Caco-2 (cell line): ENCODE results near the gene POLR1C. TPM values are rescaled to one million over a fixed set of nuclear protein-coding genes. Genes with fewer than 3 reads are reported as not detected.

Experiments
- BruUV-seq: library from RNA; stranded (reverse); fragments of 400-500 nt; replicated peaks from 2 replicates; lab custom pipeline; 2021; lab: Mats Ljungman, UMichigan
- CTCF ChIA-PET: fragments of 300-600 bp; sonication (Branson Sonifier 250); formaldehyde crosslinking; loops from one replicate; lab custom pipeline; 2022; ENCODE audit warnings: antibody characterized with exemption; lab: Charles Lee
- POLR2A ChIA-PET: fragments of 300-600 bp; sonication (Branson Sonifier 250); formaldehyde crosslinking; loops from one replicate; lab custom pipeline; 2022; ENCODE audit warnings: antibody characterized with exemption; lab: Charles Lee
- DNase-seq, 2 experiments: peaks; one replicate each; pipeline versions ENCODE4 v3.0.0 to v3.0.0-alpha.2; 2020 to 2022
- H3K27me3 ChIP-seq: replicated peaks from 2 replicates; pipeline ENCODE4 v1.6.0; 2011; ENCODE audit warnings: low read length; ENCODE audit not compliant: control insufficient read depth, insufficient read depth
- H3K36me3 ChIP-seq: 2 replicates; pipeline ENCODE4 v1.5.1; 2011; ENCODE audit warnings: low read length; ENCODE audit not compliant: control insufficient read depth, insufficient read depth
- H3K4me1 ChIP-seq: fragments of 250-450 bp; sonication (Bioruptor Pico); 2 replicates; pipeline ENCODE4 v1.5.1; 2020; ENCODE audit warnings: mild to moderate bottlenecking
- H3K4me3 ChIP-seq: 2 replicates; pipeline ENCODE4 v1.5.1; 2011; ENCODE audit warnings: low read depth, mild to moderate bottlenecking, control low read depth, low read length
- H3K9me3 ChIP-seq: fragments of 250-450 bp; sonication (Bioruptor Pico); 2 replicates; pipeline ENCODE4 v1.5.1; 2020; ENCODE audit warnings: mild to moderate bottlenecking, moderate library complexity
- H3K27ac Mint-ChIP-seq: one replicate; pipeline ENCODE4 v1.8.0; 2022; ENCODE audit warnings: mixed read lengths; ENCODE audit not compliant: unreplicated experiment
- H3K27me3 Mint-ChIP-seq: one replicate; pipeline ENCODE4 v1.8.0; 2022; ENCODE audit warnings: mixed read lengths; ENCODE audit not compliant: insufficient read depth, unreplicated experiment
- H3K36me3 Mint-ChIP-seq: one replicate; pipeline ENCODE4 v1.8.0; 2022; ENCODE audit warnings: mild to moderate bottlenecking, mixed read lengths; ENCODE audit not compliant: insufficient read depth, unreplicated experiment
- H3K4me1 Mint-ChIP-seq: one replicate; pipeline ENCODE4 v1.8.0; 2022; ENCODE audit warnings: low read depth, mixed read lengths; ENCODE audit not compliant: unreplicated experiment
- H3K4me3 Mint-ChIP-seq: one replicate; pipeline ENCODE4 v1.8.0; 2022; ENCODE audit warnings: mild to moderate bottlenecking, moderate library complexity, mixed read lengths; ENCODE audit not compliant: unreplicated experiment
- H3K9me3 Mint-ChIP-seq: one replicate; pipeline ENCODE4 v1.8.0; 2022; ENCODE audit warnings: mixed read lengths; ENCODE audit not compliant: unreplicated experiment
- CTCF ChIP-seq, 2 experiments: fragments of 200-600 bp in 1 of 2; IDR thresholded peaks; 1 replicate in 1 of 2; 2 replicates in 1 of 2; pipeline versions ENCODE4 v1.5.1 to v1.8.0; 2011 to 2022; ENCODE audit warnings: antibody characterized with exemption in 1 of 2, control low read depth in 1 of 2, inconsistent platforms in 1 of 2, low read depth in 1 of 2, low read length in 1 of 2, mild to moderate bottlenecking in 1 of 2, moderate library complexity in 1 of 2; ENCODE audit not compliant: insufficient read depth in 1 of 2, severe bottlenecking in 1 of 2, unreplicated experiment in 1 of 2
- intact Hi-C: fragments of 100-400 bp; cut with micrococcal nuclease; formaldehyde crosslinking; loops from one replicate; pipeline ENCODE4 v1.10.0; 2022; ENCODE audit not compliant: unreplicated experiment
- total RNA-seq: library from RNA; stranded (reverse); gene quantifications from 2 replicates; pipeline ENCODE4 v1.2.3, GENCODE V29; 2022

The POLR1C gene
- total RNA-seq, 1 experiment from 2014 or later = 43.7 TPM

- Histone ChIP-seq H3K4me3 (peak overlapping the region; percentile 51), H3K4me1 (0 out of 2 replicates have a peak, but pooled peaks cover 7% of the 10 kb centered on the region), H3K36me3 (peaks cover 3% of the 10 kb centered on the region), H3K9me3 (no peaks in the 10 kb centered on the region), H3K27me3 (no peaks in the 10 kb centered on the region)
- Mint-ChIP-seq H3K36me3 (peaks cover 32% of the 10 kb centered on the region), H3K4me3 (no peak overlapping the region), H3K27ac (no peak overlapping the region), H3K9me3 (no peaks in the 10 kb centered on the region), H3K27me3 (no peaks in the 10 kb centered on the region), H3K4me1 (peaks cover 6% of the 10 kb centered on the region)
- no peak for DNase-seq
- BruUV-seq = no TSS peak
- CTCF ChIA-PET = interaction anchor here (1.2 kb wide), 1 partner anchor 10 kb away, joined by 8 read pairs; no protein-coding TSS in a partner anchor
- POLR2A ChIA-PET = interaction anchor here (0.6 to 1.3 kb wide), 5 partner anchors 9 to 234 kb away, joined by 3 to 6 read pairs (median 3); no protein-coding TSS in a partner anchor
- TF ChIP-seq CTCF (IDR thresholded peaks at IDR 0.05; ENCODE audit: insufficient read depth in 1 of 2, low read depth in 1 of 2, low read length in 1 of 2, severe bottlenecking in 1 of 2, unreplicated experiment in 1 of 2) = no peak
- intact Hi-C loops = no loop called here
Measured at GRCh38 chr6:43516367-43516696, 557 bp upstream of the POLR1C start.

GRCh38 chr6:43517505-43518357 is 842 bp downstream of the POLR1C start:
- Mint-ChIP-seq H3K27ac (no peak overlapping the region), H3K36me3 (peaks cover 23% of the 10 kb centered on the region), H3K4me3 (no peak overlapping the region), H3K27me3 (no peaks in the 10 kb centered on the region), H3K9me3 (no peaks in the 10 kb centered on the region), H3K4me1 (peaks cover 6% of the 10 kb centered on the region)
- Histone ChIP-seq H3K36me3 (peaks cover 3% of the 10 kb centered on the region), H3K27me3 (no peaks in the 10 kb centered on the region), H3K4me3 (peak overlapping the region; percentile 51), H3K9me3 (no peaks in the 10 kb centered on the region), H3K4me1 (0 out of 2 replicates have a peak, but pooled peaks cover 7% of the 10 kb centered on the region)
- ChIA-PET CTCF (no interaction called here), POLR2A (interaction anchor here (1.3 kb wide), 1 partner anchor 8 kb away, joined by 5 read pairs; no protein-coding TSS in a partner anchor)
- no peak for DNase-seq
- intact Hi-C loops = no loop called here
- no TSS peak for BruUV-seq
- TF ChIP-seq CTCF (IDR thresholded peaks at IDR 0.05; ENCODE audit: insufficient read depth in 1 of 2, low read depth in 1 of 2, low read length in 1 of 2, severe bottlenecking in 1 of 2, unreplicated experiment in 1 of 2) = no peak

DNA sequence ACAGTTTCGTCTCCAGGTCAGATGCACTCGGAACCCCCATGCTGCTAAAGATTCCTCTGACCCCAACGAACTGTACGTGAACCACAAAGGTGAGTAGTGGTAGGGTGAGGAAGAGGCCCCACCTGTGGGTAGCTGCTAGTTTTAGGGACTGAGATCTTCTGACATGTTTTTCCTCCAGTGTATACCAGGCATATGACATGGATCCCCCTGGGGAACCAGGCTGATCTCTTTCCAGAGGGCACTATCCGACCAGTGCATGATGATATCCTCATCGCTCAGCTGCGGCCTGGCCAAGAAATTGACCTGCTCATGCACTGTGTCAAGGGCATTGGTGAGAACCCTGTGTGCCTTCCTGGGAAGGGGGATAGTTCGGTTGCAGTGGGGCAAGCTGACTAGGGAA is 3.2 kb downstream of the POLR1C start:
- Mint-ChIP-seq H3K27me3 (no peaks in the 10 kb centered on the region), H3K4me3 (no peak overlapping the region), H3K9me3 (no peaks in the 10 kb centered on the region), H3K36me3 (peaks cover 28% of the 10 kb centered on the region), H3K4me1 (peaks cover 13% of the 10 kb centered on the region), H3K27ac (no peak overlapping the region)
- peaks cover 6% of the 10 kb centered on the region for H3K36me3 ChIP-seq
- H3K27me3 ChIP-seq = no peaks in the 10 kb centered on the region
- TF ChIP-seq CTCF (IDR thresholded peaks at IDR 0.05; ENCODE audit: insufficient read depth in 1 of 2, low read depth in 1 of 2, low read length in 1 of 2, severe bottlenecking in 1 of 2, unreplicated experiment in 1 of 2) = no peak
- intact Hi-C loops = no loop called here
- no peak overlapping the region for H3K4me3 ChIP-seq
- H3K4me1 ChIP-seq = peaks cover 17% of the 10 kb centered on the region
- H3K9me3 ChIP-seq = no peaks in the 10 kb centered on the region
- DNase-seq = no peak
- no TSS peak for BruUV-seq
- ChIA-PET CTCF (interaction anchor here (0.5 kb wide), 1 partner anchor 65 kb away, joined by 3 read pairs; the partner anchor contains the start of gene DLK2), POLR2A (interaction anchor here (0.6 kb wide), 1 partner anchor 17 kb away, joined by 7 read pairs; no protein-coding TSS in a partner anchor)
